GM10847 (cell line): Measurements from ENCODE around the gene CAND1.

Experiments used
- POLR2A ChIP-seq: IDR thresholded peaks from 2 replicates; pipeline ENCODE4 v1.6.1; 2011; ENCODE audit not compliant: insufficient read length; ENCODE audit errors: extremely low read depth

Gene CAND1

GRCh38 chr12:67274186-67274585 lies 5.0 kb downstream of the CAND1 start:
- no peak for TF ChIP-seq POLR2A

DNA sequence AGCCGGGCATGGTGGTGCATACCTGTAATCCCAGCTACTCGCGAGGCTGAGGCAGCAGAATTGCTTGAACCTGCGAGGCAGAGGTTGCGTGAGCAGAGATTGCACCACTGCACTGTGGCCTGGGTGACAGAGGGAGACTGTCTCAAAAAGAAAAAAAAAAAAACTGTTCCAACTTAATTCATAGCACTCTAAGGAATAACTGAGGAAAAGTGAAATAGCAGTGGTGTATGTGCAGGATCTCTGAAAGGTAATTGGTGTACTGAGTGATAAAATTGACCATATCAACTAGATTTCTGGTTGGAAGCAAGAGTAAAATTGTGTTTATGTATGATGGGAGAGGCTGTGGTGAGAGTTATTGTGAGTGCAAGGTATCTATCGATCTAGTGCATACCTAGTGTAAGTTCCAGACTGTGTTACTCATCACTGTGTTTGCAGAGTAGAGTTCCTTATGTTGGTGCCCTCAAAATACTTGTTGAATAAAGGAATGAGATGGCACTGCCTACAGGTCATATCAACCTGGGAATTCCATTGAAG lies 6.3 kb downstream of the CAND1 start:
- no peak for TF ChIP-seq POLR2A

GRCh38 chr12:67276421-67276820 lies 7.3 kb downstream of the CAND1 start:
- TF ChIP-seq POLR2A = no peak

DNA sequence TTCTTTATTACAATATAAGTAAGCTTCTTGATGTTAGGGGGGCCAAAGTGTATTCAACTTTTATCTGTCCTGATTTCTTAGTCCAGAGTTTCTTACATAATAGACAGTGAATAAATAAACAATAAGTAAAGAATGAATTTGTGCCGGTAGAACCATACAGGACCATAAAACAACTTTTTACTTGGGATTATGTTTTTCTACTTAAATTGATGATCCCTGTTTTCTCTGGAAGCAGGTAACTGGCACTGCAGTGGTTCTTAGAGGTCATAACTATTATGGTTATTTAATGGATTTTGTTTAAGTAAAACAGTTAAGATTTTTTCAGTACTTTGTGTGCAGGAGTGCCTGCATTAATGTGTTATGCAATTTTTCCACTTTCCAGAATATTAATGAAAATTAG lies 10.5 kb downstream of the CAND1 start:
- no peak for TF ChIP-seq POLR2A

GRCh38 chr12:67280088-67280487 lies 10.9 kb downstream of the CAND1 start:
- no peak for TF ChIP-seq POLR2A

DNA sequence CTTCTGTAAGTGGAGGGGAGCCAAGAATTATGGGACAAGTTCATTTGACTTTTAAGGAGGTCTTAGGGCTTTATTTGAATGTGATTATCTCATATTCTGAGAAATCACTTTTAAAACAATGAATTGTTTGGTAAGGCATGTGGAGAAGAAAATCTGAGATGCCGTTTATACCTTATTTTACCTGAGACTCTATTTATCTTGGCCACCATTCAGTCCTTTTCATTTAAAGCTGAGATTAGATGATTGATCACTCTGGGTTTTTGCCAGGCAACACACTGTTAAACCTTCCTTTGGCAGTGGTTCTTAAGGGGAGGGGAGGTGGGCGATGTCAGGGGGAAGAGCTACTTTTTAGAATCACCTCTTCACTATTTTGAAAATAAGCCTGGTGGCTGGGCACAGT lies 11.4 kb downstream of the CAND1 start:
- TF ChIP-seq POLR2A = no peak

DNA sequence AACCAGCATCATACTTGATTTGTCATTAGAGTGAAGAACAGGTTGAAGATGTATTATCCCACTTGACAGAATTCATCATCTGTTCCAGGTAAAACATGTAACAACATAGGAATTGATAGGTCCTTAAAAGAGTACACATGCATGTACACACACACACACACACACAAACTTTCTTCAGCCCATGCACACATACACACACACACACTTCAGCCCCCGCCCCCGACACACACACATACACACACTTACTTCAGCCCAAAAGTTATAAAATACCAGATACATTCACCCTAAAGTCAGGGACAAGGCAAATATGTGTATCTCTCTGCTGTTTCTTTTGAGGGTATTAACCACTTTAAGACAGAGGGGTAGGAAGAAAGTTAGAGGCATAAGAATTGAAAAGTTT lies 15.4 kb downstream of the CAND1 start:
- TF ChIP-seq POLR2A = no peak

DNA sequence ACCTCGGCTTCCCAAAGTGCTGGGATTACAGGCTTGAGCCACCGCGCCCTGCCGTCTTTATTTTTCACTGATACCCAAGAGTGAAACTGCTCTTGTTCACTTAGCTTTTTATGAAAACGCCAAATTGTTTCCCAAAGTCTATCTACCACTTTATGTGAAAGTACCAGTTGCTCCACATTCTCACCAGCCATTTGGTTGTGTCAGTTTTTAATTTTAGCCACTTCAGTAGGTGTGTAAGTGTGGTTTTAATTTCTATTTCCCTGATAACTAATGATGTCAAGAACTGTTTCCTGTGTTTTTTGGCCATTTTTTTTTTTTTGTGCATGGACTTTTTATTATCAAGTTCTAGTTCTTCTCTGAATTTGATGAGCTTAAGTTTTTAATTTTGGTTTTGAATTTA lies 17.1 kb downstream of the CAND1 start:
- TF ChIP-seq POLR2A = no peak

DNA sequence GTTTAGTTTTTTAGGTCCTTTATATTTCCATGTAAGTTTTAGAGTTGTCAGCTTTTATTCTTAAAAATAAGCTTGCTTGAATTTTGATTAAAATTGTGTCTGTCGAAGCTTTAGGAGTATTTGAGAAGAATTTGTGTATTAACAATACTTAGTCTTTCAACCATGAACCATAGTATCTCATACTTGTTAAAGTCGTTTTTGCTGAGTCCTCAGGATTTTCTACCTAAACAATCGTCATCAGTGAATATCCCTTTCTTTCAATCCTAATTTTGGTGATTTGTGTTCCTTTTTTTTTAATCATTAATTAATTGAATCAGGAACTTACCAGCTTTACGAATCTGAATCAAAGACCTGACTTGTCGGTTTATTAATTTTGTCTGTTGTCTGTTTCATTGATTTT lies 18.2 kb downstream of the CAND1 start:
- no peak for TF ChIP-seq POLR2A

DNA sequence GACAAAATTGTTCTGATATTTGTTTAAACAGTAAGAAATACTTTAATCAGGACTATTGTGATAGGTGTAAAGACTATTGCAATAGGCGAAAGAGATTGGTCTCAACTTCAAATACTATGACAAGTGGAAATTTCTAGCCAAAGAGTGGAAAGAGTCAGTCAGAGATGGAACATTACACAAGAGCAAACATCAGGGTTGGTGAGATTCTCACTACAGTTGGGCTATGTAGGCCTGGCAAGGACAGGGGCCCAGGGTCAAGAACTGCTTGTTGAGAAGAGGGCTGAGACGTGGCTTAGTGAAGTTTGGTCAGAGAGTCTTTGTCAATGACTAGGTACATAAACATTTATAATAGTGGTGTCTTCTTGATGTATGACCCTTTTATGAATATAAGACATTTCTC lies 19.4 kb downstream of the CAND1 start:
- no peak for TF ChIP-seq POLR2A

GRCh38 chr12:67290378-67290777 lies 21.2 kb downstream of the CAND1 start:
- TF ChIP-seq POLR2A = no peak

- TF ChIP-seq POLR2A = no peak
Measured at GRCh38 chr12:67299526-67299925, 30.4 kb downstream of the CAND1 start.

GRCh38 chr12:67299926-67300325 lies 30.8 kb downstream of the CAND1 start:
- no peak for TF ChIP-seq POLR2A

DNA sequence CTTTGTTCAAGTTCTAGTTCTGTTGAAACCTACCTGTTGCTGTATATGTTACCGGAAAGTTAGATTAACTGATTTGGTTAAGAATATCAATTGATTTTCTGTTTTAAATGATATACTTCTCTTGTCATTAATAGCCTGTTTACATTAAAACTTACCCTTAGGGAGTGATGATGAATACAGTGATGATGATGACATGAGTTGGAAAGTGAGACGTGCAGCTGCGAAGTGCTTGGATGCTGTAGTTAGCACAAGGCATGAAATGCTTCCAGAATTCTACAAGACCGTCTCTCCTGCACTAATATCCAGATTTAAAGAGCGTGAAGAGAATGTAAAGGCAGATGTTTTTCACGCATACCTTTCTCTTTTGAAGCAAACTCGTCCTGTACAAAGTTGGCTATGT lies 33.0 kb downstream of the CAND1 start:
- no peak for TF ChIP-seq POLR2A

DNA sequence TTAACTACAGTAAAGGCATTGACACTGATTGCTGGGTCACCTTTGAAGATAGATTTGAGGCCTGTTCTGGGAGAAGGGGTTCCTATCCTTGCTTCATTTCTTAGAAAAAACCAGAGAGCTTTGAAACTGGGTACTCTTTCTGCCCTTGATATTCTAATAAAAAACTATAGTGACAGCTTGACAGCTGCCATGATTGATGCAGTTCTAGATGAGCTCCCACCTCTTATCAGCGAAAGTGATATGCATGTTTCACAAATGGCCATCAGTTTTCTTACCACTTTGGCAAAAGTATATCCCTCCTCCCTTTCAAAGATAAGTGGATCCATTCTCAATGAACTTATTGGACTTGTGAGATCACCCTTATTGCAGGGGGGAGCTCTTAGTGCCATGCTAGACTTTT lies 36.4 kb downstream of the CAND1 start:
- TF ChIP-seq POLR2A = no peak

DNA sequence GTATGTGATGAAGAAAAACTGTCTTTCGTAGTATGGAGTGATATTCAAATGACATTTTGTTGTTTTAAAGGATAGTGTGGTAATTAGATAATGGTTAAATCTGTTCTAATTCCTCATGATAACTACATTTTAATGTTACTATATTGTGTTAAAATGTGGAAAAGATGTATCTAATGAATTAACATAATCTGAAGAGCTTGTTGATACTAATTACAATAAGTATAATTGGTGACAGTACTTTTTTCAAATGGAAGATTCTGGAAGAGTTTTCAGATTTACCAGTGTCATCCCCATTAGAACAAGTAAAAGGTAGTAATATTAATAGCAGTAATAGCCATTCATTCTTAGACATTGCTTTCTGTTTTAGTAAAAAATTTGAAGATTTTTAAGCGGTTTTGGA lies 37.6 kb downstream of the CAND1 start:
- no peak for TF ChIP-seq POLR2A

- TF ChIP-seq POLR2A = no peak
Measured at GRCh38 chr12:67315661-67316060, 46.5 kb downstream of the CAND1 start.

- TF ChIP-seq POLR2A = no peak
Measured at GRCh38 chr12:67318786-67319185, 49.6 kb downstream of the CAND1 start.
